ENCODE measurements around the gene ADISSP.
"Not testable (repeated sequence)": the region's sequence is repeated elsewhere in the genome, so short reads cannot be mapped to it uniquely, and the experiment has no call there.

Gene ADISSP

DNA sequence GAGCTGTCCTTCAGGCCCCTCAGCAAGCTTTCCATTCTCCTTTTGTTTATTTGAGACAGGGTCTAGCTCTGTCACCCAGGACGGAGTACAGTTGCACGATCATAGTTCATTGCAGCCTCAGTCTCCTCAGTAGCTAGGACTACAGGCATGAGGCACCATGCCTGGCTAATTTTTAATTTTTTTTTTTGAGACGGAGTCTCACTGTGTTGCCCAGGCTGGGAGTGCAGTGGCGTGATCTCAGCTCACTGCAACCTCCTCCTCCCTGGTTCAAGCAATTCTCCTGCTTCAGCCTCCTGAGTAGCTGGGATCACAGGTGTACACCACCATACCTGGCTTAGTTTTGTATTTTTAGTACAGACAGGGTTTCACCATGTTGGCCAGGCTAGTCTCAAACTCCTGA lies 21.6 kb upstream of the ADISSP start:
- peak overlapping the region; percentile 23 for H3K27ac Mint-ChIP-seq
- not testable (repeated sequence) for H3K27me3 Mint-ChIP-seq (ENCODE audit: low read depth)

DNA sequence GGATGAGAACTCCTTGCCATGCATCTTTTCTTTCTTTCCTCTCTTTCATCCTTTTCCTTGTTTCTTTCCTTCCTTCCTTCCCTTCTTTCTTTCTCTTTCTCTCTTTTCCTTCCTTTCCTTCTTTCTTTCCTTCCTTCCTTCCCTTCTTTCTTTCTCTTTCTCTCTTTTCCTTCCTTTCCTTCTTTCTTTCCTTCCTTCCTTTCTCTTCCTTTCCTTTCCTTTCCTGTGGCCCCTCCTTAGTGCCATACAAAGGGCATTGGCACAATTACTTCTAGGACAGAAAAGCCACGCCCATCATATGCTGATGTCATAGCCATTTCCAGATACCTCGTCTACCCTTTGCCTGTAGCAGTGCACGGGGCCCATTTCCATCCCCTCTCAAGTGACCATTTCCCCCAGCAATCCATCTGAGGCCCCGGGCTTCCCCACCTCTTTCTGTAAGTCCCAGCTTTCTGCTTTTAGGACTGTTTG lies 21.2 kb upstream of the ADISSP start:
- Mint-ChIP-seq H3K36me3 (ENCODE audit: low read depth) (peaks cover 8% of the 10 kb centered on the region), H3K27ac (peak overlapping the region; percentile 23), H3K4me3 (peak overlapping the region; percentile 66), H3K4me1 (ENCODE audit: low read depth) (peaks cover 24% of the 10 kb centered on the region), H3K27me3 (ENCODE audit: low read depth) (no peaks in the 10 kb centered on the region), H3K9me3 (no peaks in the 10 kb centered on the region)

More for the DNA sequence above, 21.6 kb upstream of the ADISSP start:
- not testable (repeated sequence) for H3K36me3 Mint-ChIP-seq (ENCODE audit: low read depth); H3K9me3 Mint-ChIP-seq
- Mint-ChIP-seq H3K4me1 (ENCODE audit: low read depth) (peaks cover 25% of the 10 kb centered on the region), H3K4me3 (peak overlapping the region; percentile 32)

DNA sequence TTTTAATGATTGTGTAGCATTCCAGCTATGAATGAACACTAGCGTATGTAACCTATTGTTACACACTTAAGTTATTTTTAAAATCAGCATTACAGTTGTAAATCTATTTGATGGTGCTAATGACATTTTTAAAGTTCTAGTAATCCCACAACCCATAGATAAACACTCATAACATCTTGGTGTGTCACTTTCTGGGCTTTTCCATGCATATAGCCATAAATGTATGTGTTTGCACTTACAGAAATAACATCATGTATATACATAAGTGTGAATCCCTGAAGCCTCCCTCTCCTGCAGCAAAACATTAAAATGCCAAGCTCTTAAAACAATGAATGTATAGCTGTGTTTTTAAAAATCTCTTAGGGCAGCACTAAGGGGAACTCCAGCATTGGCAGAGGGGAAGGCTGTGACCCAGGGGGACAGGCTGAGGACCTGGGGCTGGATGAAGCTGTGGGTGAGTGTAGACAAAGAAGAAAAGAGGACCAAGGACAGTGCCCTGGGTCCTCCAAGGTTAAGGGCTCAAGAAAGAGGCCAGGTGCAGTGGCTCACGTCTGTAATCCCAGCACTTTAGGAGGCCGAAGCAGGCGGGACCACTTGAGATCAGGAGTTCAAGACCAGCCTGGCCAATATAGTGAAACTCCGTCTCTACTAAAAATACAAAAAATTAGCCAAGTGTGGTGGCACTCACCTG lies 19.9 kb upstream of the ADISSP start:
- Mint-ChIP-seq H3K27ac (no peak overlapping the region), H3K27me3 (ENCODE audit: low read depth) (no peaks in the 10 kb centered on the region), H3K4me3 (peak overlapping the region; percentile 53), H3K4me1 (ENCODE audit: low read depth) (peaks cover 28% of the 10 kb centered on the region), H3K36me3 (ENCODE audit: low read depth) (peaks cover 8% of the 10 kb centered on the region), H3K9me3 (no peaks in the 10 kb centered on the region)

DNA sequence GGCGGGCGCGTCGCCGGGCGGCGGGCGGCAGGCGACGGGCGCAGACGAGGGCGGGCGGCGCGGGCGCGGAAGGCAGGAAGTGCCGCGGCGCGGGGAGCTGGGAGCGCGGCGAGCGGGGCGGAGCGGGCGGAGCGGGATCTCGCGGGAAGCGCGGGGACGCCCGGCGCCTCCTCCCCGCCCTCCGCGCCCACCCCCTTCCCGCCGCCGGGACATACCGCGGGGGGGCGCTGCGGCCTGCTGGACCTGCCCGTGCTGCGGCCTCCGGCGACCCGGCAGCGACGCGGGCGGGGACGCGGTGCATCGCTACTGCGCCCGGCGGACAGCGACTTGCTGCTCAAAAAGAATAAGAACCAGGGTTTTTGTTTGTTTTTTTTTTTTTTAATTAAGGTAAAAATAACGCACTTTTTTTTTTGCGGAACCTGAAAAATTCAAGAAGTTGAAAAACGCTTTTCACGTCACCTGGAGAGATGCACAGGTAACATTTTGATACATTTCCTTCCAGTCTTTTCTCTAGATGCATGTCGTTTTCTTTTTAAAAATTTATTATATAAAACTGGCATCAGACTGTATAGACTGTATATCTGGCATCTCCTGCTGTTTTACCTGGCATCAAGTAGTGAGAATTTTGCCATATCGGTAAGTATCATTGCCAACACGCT lies 19.2 kb upstream of the ADISSP start, which contains the start of gene CENPB:
Gene CENPB (minus strand): TSS at position 76 of the 659 bp plus-strand sequence. CDS start 257 bp downstream, outside the sequence.
- Mint-ChIP-seq H3K36me3 (ENCODE audit: low read depth) (peaks cover 8% of the 10 kb centered on the region), H3K27ac (peak within 1 kb of the TSS; percentile 77), H3K27me3 (ENCODE audit: low read depth) (no peaks in the 10 kb centered on the region), H3K9me3 (no peaks in the 10 kb centered on the region), H3K4me3 (peak within 1 kb of the TSS; percentile 83), H3K4me1 (ENCODE audit: low read depth) (peaks cover 29% of the 10 kb centered on the region)

DNA sequence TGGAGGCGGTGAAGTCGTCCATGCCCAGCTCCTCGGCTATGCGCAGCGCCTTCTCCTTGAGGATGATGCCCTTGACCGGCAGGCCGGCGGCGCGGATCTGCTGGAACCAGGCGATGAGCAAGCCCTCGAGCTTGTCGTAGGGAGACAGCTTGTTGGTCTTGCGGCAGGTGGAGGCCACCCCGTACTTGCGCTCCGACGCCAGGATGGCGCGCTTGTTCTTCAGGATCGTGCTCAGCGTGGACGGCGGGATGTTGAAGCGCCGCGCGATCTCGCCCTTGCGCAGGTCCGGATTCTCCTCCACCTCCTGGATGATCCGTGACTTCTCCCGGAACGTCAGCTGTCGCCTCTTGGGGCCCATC lies 18.6 kb upstream of the ADISSP start:
- H3K27ac Mint-ChIP-seq = peak overlapping the region; percentile 77
- peak overlapping the region; percentile 83 for H3K4me3 Mint-ChIP-seq
- H3K27me3 Mint-ChIP-seq (ENCODE audit: low read depth) = peaks cover 4% of the 10 kb centered on the region
- peaks cover 8% of the 10 kb centered on the region for H3K36me3 Mint-ChIP-seq (ENCODE audit: low read depth)
- H3K4me1 Mint-ChIP-seq (ENCODE audit: low read depth) = peaks cover 35% of the 10 kb centered on the region
- H3K9me3 Mint-ChIP-seq = no peaks in the 10 kb centered on the region

DNA sequence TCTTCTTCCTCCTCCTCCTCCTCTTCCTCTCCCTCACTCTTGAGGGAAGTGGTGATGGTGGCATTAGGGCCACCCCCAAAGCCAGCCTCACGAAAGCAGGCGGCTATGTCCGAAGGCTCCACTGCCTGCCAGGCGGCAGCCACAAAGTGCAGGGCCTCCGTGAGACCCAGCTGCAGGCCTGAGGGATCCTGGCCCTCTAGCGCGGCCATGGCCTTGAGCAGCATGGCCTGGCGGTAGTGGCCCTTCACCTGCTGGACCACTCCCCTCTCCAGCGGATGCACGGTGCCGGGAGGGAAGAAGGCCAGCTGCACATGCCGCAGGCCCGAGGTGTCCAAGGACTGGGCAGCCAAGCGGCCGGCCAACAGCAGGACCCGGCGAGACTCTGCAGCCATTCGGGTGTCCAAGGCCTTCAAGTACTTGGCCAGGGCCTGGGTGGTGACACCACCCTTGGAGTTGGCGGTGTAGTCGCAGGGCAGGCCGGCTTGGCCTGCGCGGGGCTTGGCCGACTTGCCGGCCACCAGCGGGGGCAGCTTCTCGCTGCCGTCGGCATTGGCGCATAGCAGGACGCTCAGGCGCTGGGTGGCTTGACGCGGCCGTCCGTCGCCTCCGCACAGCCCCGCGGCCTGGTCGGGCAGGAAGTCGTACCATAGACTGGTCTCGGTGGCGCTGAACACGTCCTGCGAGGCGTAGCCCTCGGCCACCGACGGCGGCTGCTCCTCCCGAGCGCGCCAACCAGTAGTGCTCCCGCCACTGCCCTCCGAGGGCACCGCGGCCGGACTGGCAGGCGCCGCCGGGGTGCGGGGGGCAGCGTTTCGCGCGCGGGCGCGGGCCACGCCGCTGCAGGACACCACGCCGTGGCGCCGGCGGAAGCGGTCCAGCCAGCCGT lies 17.9 kb upstream of the ADISSP start:
- Mint-ChIP-seq H3K27me3 (ENCODE audit: low read depth) (peaks cover 10% of the 10 kb centered on the region), H3K4me3 (peak overlapping the region; percentile 47), H3K9me3 (no peaks in the 10 kb centered on the region), H3K27ac (peak overlapping the region; percentile 76), H3K36me3 (ENCODE audit: low read depth) (peaks cover 8% of the 10 kb centered on the region), H3K4me1 (ENCODE audit: low read depth) (peaks cover 41% of the 10 kb centered on the region)

DNA sequence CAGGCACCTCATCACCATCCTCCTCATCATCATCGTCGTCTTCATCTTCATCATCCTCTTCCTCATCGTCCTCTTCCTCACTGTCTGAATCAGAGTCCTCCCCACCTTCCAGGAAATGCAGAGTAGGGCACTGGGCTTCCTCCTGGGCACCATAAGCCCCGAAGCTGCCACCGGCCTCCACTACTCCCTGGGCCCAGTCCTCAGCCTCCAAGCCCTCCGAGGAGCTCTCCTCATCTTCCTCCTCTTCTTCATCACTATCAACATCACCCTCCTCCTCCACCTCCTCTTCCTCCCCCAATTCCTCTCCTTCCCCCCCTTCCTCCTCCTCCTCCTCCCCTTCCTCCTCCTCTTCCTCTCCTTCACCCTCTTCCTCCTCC lies 17.3 kb upstream of the ADISSP start:
- H3K4me1 Mint-ChIP-seq (ENCODE audit: low read depth) = peaks cover 43% of the 10 kb centered on the region

DNA sequence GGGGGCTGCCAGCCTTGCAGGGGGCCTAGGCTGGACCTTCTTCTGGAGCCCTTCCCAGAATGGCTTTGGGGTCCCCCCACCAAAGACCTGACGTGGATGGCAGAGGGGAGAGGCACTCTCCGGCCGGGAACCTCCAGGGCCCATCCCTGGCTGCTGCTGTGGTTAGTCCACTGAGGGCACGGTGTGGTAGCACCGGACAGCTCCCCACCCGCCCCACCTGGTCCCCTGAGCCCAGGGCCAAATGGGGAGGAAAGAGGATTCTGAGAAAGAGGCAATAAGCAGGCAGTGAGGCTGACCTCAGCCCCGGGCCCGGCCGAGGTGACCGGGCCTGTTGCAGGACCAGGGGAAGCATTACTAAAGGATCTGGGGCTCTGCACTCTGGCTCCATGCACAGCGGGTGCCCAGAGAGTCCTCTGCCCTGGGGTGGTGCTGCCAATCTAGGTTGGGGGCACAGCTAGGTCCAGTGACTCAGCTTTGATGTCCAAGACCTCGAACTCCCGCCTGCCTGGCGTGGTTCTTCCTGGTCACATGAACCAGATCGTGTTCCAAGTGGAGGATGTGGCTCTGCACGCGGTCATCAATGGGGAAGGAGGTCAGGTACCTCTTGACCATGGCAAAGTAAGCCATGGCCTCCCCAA lies 16.8 kb upstream of the ADISSP start:
- H3K4me3 Mint-ChIP-seq = peak overlapping the region; percentile 47

More for the DNA sequence above, 17.3 kb upstream of the ADISSP start:
- H3K27ac Mint-ChIP-seq = peak overlapping the region; percentile 76
- peaks cover 8% of the 10 kb centered on the region for H3K36me3 Mint-ChIP-seq (ENCODE audit: low read depth)
- H3K27me3 Mint-ChIP-seq (ENCODE audit: low read depth) = peaks cover 15% of the 10 kb centered on the region
- H3K9me3 Mint-ChIP-seq = no peaks in the 10 kb centered on the region
- H3K4me3 Mint-ChIP-seq = peak overlapping the region; percentile 47

DNA sequence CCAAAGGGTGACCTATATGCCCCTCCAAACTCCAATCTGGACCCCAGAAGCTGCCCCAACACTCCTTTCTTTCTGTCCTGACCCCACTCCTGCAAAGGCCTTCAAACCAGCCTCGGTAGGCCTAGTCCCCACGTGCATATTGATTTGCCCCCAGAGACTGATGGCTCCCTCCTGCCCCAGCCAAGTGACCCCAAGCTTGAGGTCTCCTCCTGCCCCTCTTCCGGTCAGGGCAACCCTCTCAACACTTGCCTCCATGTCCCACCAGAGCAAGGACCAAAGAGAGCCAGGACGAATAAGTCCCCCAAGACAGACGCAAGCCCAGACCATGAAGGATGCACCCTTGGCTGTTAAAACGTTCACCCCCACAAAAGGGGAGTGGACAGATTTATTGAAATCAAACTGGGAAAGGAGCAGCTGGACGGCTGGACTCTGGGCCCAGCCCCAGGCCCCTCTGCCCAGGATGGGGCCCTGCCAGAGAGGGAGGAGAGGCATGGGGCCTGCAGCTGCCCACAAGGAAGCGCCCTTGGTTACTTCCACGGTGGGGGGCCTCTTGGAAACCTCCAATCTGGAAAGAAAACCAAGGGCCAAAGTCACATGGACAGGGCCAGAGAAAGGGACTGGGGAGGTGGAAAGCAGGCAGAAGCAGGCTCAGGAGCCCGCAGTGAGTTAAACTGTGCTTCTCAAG lies 16.1 kb upstream of the ADISSP start:
- Mint-ChIP-seq H3K4me1 (ENCODE audit: low read depth) (peaks cover 38% of the 10 kb centered on the region), H3K27me3 (ENCODE audit: low read depth) (peaks cover 27% of the 10 kb centered on the region), H3K4me3 (peak overlapping the region; percentile 7), H3K27ac (no peak overlapping the region), H3K9me3 (no peaks in the 10 kb centered on the region), H3K36me3 (ENCODE audit: low read depth) (peaks cover 11% of the 10 kb centered on the region)

More for the DNA sequence above, 16.8 kb upstream of the ADISSP start:
- Mint-ChIP-seq H3K27me3 (ENCODE audit: low read depth) (peaks cover 20% of the 10 kb centered on the region), H3K27ac (peak overlapping the region; percentile 76), H3K4me1 (ENCODE audit: low read depth) (peaks cover 43% of the 10 kb centered on the region), H3K36me3 (ENCODE audit: low read depth) (peaks cover 11% of the 10 kb centered on the region), H3K9me3 (no peaks in the 10 kb centered on the region)

DNA sequence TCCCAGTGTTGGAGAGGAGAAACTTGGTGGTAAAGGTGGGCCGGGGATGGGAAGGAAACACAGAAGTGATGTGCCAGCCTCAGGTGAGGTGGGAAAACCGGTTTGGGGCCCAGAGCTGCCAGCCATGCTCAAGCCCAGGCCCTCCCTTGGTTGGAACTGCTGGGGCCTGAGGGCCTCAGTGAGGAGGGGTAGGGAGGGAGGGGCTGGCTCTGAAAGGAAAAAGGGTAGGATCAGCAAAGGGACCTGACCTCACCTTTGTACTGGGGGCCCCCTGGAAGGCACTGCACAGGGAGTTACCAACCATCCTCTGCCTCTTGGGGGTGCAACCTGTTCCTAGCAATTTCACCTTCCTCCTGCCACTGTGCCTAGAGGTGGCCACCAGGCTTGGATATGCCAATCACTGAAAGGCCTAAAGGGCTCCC lies 15.5 kb upstream of the ADISSP start:
- H3K4me1 Mint-ChIP-seq (ENCODE audit: low read depth) = peaks cover 37% of the 10 kb centered on the region
- H3K9me3 Mint-ChIP-seq = no peaks in the 10 kb centered on the region
- peak overlapping the region; percentile 7 for H3K4me3 Mint-ChIP-seq
- no peak overlapping the region for H3K27ac Mint-ChIP-seq
- peaks cover 30% of the 10 kb centered on the region for H3K27me3 Mint-ChIP-seq (ENCODE audit: low read depth)
- H3K36me3 Mint-ChIP-seq (ENCODE audit: low read depth) = peaks cover 13% of the 10 kb centered on the region

DNA sequence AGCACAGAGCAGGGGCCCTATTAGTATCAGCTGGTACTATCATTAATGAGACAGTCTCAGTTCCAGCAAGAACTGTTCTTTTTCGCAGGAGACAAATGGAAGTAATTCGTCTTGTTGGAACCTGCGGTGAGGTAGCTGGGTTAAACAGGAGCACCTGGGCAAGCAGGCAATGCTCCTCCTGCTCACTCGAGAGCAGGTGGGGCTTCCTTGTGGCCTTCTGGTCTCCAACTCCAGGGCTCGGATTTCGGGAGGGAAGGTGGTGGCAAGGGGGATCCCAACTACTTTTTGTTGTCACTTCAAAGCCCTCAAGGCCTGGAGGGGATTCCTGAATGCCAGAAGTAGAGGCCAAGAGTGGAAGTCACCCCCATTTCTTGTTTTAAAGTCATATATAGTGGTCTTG lies 15.0 kb upstream of the ADISSP start:
- peaks cover 13% of the 10 kb centered on the region for H3K36me3 Mint-ChIP-seq (ENCODE audit: low read depth)
- no peak overlapping the region for H3K4me3 Mint-ChIP-seq
- no peak overlapping the region for H3K27ac Mint-ChIP-seq
- H3K9me3 Mint-ChIP-seq = no peaks in the 10 kb centered on the region
- H3K4me1 Mint-ChIP-seq (ENCODE audit: low read depth) = peaks cover 36% of the 10 kb centered on the region
- peaks cover 30% of the 10 kb centered on the region for H3K27me3 Mint-ChIP-seq (ENCODE audit: low read depth)

DNA sequence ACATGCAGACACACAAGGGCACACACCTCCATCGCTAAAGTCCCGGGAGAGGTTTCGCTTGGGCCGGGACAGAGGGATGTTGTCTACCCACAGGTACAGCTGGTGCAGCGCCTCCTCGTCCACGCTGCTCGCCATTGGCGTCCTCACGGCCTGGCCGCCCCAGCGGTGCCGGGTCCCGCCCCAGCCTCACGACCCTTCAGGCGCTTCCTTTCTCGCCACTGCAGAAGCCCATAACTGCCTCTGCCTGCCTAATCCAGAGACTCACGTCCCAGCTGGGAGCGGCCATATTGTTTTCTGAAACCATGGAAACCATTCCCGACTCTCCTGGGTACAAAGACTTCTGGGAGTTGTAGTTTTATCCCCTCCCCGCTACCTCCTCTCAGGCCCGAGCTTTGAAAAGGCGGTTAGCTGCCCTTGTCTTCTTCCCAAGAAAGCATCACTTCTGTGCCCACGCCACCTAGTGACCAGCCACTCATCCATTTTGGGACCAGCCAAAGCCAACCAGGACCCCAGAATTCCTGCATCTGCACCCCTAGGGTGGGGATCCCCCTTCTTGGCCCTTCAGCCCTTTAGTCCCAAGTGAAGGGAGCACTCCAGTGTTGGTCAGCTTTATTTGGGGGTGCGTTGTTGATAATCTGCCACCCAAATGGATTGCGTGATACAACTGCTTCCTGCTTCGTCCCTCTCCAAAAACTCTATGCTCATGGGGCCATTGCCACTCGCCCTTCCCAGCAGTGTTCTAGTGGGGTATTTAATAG lies 13.8 kb upstream of the ADISSP start, which contains the start of gene SPEF1:
Gene SPEF1 (minus strand): TSS at position 296 of the 758 bp plus-strand sequence. CDS start 161 bp downstream, at position 135.
- H3K9me3 Mint-ChIP-seq = no peaks in the 10 kb centered on the region
- no peak within 1 kb of the TSS for H3K27ac Mint-ChIP-seq
- H3K4me1 Mint-ChIP-seq (ENCODE audit: low read depth) = peaks cover 36% of the 10 kb centered on the region
- H3K36me3 Mint-ChIP-seq (ENCODE audit: low read depth) = peaks cover 13% of the 10 kb centered on the region
- peaks cover 39% of the 10 kb centered on the region for H3K27me3 Mint-ChIP-seq (ENCODE audit: low read depth)
- peak within 1 kb of the TSS; percentile 52 for H3K4me3 Mint-ChIP-seq

DNA sequence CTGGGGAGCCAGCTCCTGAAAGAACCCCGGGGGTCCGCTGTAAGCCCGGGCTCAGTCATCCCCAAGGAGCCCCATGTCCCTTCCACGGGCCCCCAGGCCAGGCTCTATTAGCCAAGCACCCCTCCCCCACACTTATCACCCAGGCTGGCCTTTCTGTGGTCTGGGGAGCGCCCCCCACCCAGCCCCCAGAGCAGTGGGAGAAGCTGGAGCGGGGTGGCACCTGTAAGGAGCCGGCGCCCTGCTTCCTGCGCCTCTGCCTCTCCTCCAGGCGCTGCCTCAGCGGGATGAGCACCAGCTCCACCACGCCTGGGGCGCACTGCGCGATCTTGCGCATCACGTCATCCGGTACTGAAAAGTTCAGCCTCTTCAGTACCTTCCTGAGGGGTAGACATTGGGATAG lies 11.4 kb upstream of the ADISSP start:
- no peaks in the 10 kb centered on the region for H3K9me3 Mint-ChIP-seq
- peaks cover 29% of the 10 kb centered on the region for H3K4me1 Mint-ChIP-seq (ENCODE audit: low read depth)
- H3K4me3 Mint-ChIP-seq = no peak overlapping the region
- peaks cover 39% of the 10 kb centered on the region for H3K27me3 Mint-ChIP-seq (ENCODE audit: low read depth)
- no peak overlapping the region for H3K27ac Mint-ChIP-seq
- peaks cover 5% of the 10 kb centered on the region for H3K36me3 Mint-ChIP-seq (ENCODE audit: low read depth)

Data from T-helper 1 cell treated with Interleukin-12 subunit alpha and Interleukin-12 subunit beta and Interleukin-4 antibody, amounts not matched to agents 30 μg/mL and 1 μg/mL, for 36 hours (primary cell).